SU-DHL-6 (cell line): Measurements from ENCODE around the gene ROR1.

Experiments used
- H2AFZ ChIP-seq: fragments of 200-600 bp; sonication (generic); 2 replicates; pipeline ENCODE4 v1.6.1; 2014; ENCODE audit warnings: low read depth, mild to moderate bottlenecking, moderate library complexity, mixed read lengths, antibody characterized with exemption, low read length; ENCODE audit not compliant: severe bottlenecking
- H3F3A ChIP-seq: fragments of 200-600 bp; shearing (Covaris generic); 2 replicates; pipeline ENCODE4 v1.6.0; 2016; ENCODE audit warnings: antibody characterized with exemption, mild to moderate bottlenecking; ENCODE audit not compliant: insufficient read depth
- H3K27ac ChIP-seq: fragments of 200-600 bp; sonication (generic); 2 replicates; pipeline ENCODE4 v1.5.1; 2016; ENCODE audit warnings: low read depth, mild to moderate bottlenecking, low read length, moderate library complexity, mixed read lengths
- H3K27me3 ChIP-seq: fragments of 200-600 bp; sonication (generic), shearing (Covaris generic); 2 replicates; pipeline ENCODE4 v1.6.0; 2014; ENCODE audit warnings: mild to moderate bottlenecking, low read length
- H3K36me3 ChIP-seq: fragments of 200-600 bp; sonication (generic); 2 replicates; pipeline ENCODE4 v1.6.1; 2014; ENCODE audit warnings: mild to moderate bottlenecking, low read length, mixed read lengths
- H3K4me2 ChIP-seq: fragments of 300-600, 200-600 bp; shearing (Covaris generic), sonication (generic); 2 replicates; pipeline ENCODE4 v1.6.0; 2014; ENCODE audit warnings: low read length, low read depth, mild to moderate bottlenecking; ENCODE audit not compliant: poor library complexity, severe bottlenecking
- H3K4me3 ChIP-seq: fragments of 200-600 bp; sonication (generic); 2 replicates; pipeline ENCODE4 v1.5.1; 2014; ENCODE audit warnings: antibody characterized with exemption, low read length, mild to moderate bottlenecking, mixed read lengths; ENCODE audit not compliant: insufficient read depth, poor library complexity, severe bottlenecking
- H3K79me2 ChIP-seq: fragments of 200-600 bp; sonication (generic); 2 replicates; pipeline ENCODE4 v1.6.1; 2014; ENCODE audit warnings: mild to moderate bottlenecking, low read length, moderate library complexity; ENCODE audit not compliant: insufficient read depth
- H3K9ac ChIP-seq: fragments of 200-600 bp; sonication (generic); 2 replicates; pipeline ENCODE4 v1.7.0; 2014; ENCODE audit warnings: mild to moderate bottlenecking, low read length
- H3K9me2 ChIP-seq: fragments of 200-600 bp; sonication (generic); replicated peaks from 2 replicates; pipeline ENCODE4 v1.6.1; 2014; ENCODE audit warnings: low read length; ENCODE audit not compliant: insufficient read depth
- H3K9me3 ChIP-seq: fragments of 200-600 bp; sonication (generic); 2 replicates; pipeline ENCODE4 v1.6.1; 2014; ENCODE audit warnings: low read length, mixed read lengths; ENCODE audit not compliant: insufficient read depth
- H4K20me1 ChIP-seq: fragments of 200-600 bp; sonication (generic); 2 replicates; pipeline ENCODE4 v1.6.1; 2014; ENCODE audit warnings: low read depth, mild to moderate bottlenecking, antibody characterized with exemption, low read length, moderate library complexity, mixed read lengths
- CTCF ChIP-seq: fragments of 200-600 bp; sonication (generic); IDR thresholded peaks from one replicate; pipeline ENCODE4 v1.5.1; 2017; ENCODE audit warnings: antibody characterized with exemption, mild to moderate bottlenecking, low read length, moderate library complexity; ENCODE audit not compliant: insufficient read depth, poor library complexity, severe bottlenecking
- EZH2phosphoT487 ChIP-seq: fragments of 200-600 bp; sonication (generic), shearing (Covaris generic); conservative IDR thresholded peaks from 2 replicates; pipeline ENCODE4 v1.6.1; 2018; ENCODE audit warnings: mild to moderate bottlenecking, antibody characterized with exemption, low read length, moderate library complexity, mixed read lengths

ROR1 gene

GRCh38 chr1:64139877-64140276 is 366.1 kb downstream of the ROR1 start:
- no peaks in the 10 kb centered on the region for H3F3A ChIP-seq
- no peaks in the 10 kb centered on the region for H3K9me2 ChIP-seq
- H3K4me3 ChIP-seq = no peak overlapping the region
- no peaks in the 10 kb centered on the region for H3K36me3 ChIP-seq
- no peaks in the 10 kb centered on the region for H4K20me1 ChIP-seq
- H2AFZ ChIP-seq = no peak overlapping the region
- H3K27me3 ChIP-seq = no peaks in the 10 kb centered on the region
- no peak overlapping the region for H3K9ac ChIP-seq
- H3K79me2 ChIP-seq = no peaks in the 10 kb centered on the region
- no peaks in the 10 kb centered on the region for H3K9me3 ChIP-seq
- no peak for TF ChIP-seq EZH2phosphoT487
- TF ChIP-seq CTCF = no peak
- H3K27ac ChIP-seq = no peak overlapping the region
- H3K4me2 ChIP-seq = no peak overlapping the region

- Histone ChIP-seq H3K4me2 (no peak overlapping the region), H3K36me3 (no peaks in the 10 kb centered on the region), H3K27me3 (no peaks in the 10 kb centered on the region), H3K9me3 (no peaks in the 10 kb centered on the region), H4K20me1 (no peaks in the 10 kb centered on the region), H2AFZ (no peak overlapping the region), H3K4me3 (no peak overlapping the region), H3K79me2 (no peaks in the 10 kb centered on the region), H3K27ac (no peak overlapping the region), H3K9me2 (no peaks in the 10 kb centered on the region), H3F3A (no peaks in the 10 kb centered on the region), H3K9ac (no peak overlapping the region)
- no peak for TF ChIP-seq EZH2phosphoT487
- no peak for TF ChIP-seq CTCF
These were observed 366.8 kb downstream of the ROR1 start for GRCh38 chr1:64140596-64140995.

- no peak overlapping the region for H2AFZ ChIP-seq
- no peaks in the 10 kb centered on the region for H3K9me2 ChIP-seq
- H3K4me3 ChIP-seq = no peak overlapping the region
- H3F3A ChIP-seq = no peaks in the 10 kb centered on the region
- no peaks in the 10 kb centered on the region for H3K9me3 ChIP-seq
- H3K27ac ChIP-seq = no peak overlapping the region
- no peak overlapping the region for H3K4me2 ChIP-seq
- no peaks in the 10 kb centered on the region for H3K27me3 ChIP-seq
- TF ChIP-seq EZH2phosphoT487 = no peak
- no peak for TF ChIP-seq CTCF
- H4K20me1 ChIP-seq = no peaks in the 10 kb centered on the region
- no peaks in the 10 kb centered on the region for H3K79me2 ChIP-seq
- H3K9ac ChIP-seq = no peak overlapping the region
- H3K36me3 ChIP-seq = no peaks in the 10 kb centered on the region
These were observed 373.4 kb downstream of the ROR1 start for GRCh38 chr1:64147045-64147724.
